GM21529 (cell line): ENCODE data around the gene BCO1.

Experiments used
- ATAC-seq: cut with Tn5 transposase; IDR thresholded peaks from one replicate; pipeline ENCODE4 v1.9.1; 2021; ENCODE audit not compliant: unreplicated experiment

The BCO1 gene

DNA sequence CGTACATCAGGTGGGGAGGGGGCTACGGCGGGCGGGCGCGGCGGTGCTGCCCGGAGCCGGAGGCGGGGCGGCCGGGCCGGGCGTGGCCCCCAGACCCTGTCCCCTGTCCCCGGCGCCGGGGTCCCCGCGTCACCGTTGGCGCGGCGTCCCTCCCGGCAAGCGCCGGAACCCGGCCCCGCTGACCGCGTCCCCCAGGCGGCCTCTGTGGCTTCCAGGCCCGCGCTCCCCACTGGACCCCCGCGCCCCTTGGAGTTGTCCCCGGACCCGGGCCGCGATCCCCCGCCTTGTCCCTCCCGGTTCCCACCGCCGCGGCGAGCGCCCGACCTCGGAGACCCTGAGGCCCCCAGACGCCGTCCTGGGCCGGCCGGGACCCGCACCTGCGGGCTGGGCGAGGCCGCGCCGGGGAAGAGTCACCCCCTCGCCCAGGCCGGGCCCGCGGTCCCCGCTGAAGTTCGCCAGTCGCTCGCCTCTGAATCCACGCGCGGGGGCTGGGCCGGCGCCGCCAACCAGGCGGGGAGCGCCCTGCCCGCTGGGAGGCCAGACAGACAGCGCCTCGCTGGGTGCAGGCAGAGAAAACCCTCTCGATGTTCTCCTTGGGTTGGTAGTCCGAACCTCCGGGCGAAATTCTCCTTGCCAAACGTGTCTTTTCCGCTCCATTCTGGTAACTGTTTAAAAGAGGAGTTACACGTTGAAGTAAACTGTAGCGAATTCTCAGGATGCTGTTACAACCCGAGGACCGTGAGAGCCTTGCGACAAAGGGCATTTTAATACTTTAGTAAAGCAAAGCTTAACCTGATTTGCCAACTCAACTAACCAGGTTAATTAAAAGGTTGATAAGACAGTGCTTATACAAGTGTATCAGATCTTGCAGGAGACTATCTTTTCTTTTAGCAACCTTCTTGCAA is 77.0 kb downstream of the BCO1 start:
- peak; percentile 27 for ATAC-seq

DNA sequence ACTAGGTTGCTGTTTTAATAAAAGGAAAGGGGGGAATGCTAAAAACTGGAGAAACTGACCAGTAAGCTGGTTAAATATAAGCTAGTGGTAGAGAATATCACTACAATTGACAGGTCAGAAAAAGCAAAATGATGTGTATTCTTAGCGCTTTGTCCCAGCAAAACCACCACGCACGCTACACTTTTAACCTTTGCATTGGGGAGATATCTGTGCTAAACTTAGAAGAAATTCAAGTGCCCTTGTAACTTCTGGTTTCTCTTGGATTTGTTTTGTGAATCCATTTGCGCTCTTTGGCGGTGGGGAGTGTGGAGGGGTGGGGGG is 77.6 kb downstream of the BCO1 start:
- ATAC-seq, result no peak

DNA sequence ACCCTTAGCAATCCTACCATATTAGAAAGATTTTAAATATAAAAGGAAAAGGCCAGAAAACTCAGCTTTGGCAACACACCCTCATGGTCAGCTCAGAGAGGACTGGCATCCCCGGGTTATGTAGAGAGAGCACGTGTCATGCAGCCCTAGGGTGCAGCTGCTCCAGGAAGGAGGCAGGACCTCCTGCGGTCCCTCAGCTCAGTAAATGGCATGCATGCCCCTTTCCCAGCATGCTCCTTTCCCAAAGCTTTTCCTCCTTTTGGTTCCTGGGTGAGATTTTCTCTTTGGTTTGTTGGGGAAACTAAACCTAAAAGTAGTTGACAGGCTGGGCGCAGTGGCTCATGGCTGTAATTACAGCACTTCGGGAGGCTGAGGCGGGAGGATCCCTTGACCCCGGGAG is 80.2 kb downstream of the BCO1 start:
- ATAC-seq, result no peak

DNA sequence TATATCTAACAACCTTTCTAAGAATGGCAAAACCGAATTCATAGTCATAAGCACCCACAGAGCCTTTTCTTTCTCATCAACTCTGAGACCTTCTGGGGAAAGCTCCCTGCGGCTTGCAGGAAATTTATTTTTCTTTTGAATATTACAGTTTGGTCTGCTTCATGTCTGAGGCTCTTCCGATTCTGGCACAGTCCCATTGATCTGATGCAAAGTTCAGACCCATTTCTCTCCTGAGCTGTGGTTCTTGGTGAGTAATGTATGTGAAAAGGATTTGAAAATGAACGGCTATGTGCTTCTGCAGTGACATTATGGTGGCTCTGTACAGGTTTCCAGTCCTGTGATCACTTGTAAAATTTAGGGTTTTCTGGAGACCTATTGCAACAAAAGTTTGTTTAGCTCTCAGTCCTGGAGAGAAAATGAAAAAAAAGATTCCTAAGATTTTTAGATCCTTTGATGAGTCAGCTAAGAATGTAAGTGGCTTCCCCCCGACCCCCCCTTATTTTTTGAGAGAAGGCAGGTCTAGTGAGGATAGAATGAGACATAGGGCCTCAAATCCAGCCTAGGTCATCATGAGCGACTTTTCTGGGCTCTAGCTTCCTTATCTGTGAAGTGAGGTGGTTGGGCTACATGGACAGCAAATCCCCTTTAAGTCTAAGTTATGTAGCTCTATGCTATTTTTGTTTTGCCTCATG is 80.9 kb downstream of the BCO1 start:
- ATAC-seq, result no peak

DNA sequence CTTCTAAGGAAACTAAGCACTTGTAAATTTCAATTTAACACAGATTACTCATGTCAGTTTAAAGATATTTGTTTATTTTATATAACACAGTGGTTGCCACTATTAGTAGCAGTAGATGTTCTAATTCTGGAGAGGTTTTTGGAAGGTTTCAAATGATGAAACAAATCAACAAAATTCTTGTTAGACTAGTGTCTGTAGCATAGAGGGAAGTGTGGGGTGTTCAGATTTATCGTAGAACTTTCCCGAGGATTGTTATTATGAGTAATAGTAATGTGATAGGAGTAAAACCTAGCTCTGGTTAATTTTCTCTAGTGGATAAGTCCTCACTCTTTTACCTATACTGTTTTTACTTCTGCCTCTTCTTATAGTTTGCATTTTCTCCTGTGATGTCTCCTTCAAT is 82.5 kb downstream of the BCO1 start:
- no peak for ATAC-seq

DNA sequence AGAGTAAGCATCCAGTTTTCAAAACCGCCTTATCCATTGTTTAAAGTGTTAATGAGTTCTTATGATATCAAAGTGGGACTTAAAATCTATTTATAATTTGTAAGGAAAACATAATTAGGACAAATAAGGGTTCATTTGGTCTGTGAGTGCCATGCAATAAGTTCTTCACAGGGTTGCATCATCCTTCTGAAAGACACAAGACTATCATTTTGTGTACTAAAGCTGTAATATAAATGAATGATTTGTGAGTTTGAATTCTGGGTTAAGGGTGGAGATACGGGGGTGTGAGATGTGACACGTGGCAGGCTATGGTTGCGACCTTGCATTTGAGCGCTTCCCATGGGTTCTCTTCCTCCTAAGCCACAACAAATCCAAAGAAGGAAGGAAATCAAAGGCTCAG is 83.0 kb downstream of the BCO1 start:
- no peak for ATAC-seq

DNA sequence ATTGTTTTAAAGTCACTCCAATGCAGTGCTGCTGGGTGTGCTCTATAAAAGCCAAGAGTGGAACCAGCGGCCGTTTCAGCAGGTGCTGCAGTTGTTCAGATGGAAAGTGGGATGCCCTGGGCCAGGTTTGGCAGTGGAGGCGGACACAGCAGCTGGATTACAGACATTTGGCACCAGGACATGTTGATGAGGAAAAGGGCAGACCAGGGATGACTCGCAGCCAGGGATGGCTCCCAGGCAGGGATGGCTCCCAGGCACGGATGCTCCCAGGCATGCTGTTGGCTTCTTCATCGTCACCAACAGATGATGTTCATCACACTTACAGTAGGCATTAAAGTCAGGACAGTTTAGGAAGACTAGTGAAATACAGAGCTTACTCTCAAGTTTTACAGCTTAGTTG is 86.3 kb downstream of the BCO1 start:
- ATAC-seq, result no peak

DNA sequence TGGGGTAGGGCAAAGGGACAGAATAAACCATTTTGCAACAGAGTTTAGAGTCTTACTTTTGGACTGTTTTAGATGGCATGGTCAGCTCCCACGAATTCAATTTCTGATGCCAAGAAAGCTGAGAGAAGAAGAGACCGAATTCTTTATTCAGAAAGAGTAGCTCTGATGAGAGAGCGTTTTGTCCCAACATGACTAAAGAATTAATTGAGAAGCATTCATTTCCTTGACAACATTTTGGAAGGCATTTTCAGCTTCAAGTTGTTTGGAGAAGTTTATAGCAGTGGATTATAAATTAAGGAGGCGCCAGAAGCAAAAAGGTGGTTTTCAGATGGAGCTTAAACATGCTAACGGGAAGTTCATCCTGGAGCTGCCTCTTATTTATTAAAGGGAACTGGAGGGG is 88.5 kb downstream of the BCO1 start:
- no peak for ATAC-seq

DNA sequence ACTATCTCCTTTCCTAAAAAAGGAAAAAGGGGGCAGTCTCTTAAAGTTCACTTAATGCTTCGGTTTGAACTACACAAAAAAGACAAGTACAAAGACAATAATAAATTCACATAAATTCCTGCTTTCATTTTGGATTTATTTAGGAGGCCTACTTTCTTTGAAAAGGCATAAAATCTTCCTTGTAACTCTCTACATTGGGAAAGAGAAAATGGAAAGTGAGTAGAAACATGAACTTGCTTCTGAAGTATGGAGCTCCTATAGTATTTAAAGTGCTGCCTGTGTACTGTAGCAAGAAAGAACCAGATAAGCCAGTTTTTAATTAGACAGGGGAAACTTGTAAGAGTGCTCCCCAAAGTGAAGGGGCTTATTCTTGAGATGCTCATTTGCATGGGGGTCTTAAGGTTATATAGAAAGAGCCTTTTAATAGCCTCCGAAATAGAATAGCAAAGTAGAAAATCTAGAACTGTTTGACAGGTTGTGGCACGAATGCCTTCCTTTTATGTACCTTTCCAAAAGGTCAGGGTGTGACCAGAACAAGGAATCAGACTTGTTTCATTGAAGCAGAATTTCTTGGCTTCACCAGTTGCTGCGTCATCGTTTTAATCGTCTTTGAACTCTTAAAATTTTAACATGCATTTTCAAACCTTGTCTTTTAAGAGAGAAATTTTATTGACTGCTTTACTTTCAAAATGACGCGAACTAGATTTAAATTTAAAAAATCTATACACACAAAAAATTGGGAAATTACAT is 89.1 kb downstream of the BCO1 start:
- ATAC-seq, result no peak

DNA sequence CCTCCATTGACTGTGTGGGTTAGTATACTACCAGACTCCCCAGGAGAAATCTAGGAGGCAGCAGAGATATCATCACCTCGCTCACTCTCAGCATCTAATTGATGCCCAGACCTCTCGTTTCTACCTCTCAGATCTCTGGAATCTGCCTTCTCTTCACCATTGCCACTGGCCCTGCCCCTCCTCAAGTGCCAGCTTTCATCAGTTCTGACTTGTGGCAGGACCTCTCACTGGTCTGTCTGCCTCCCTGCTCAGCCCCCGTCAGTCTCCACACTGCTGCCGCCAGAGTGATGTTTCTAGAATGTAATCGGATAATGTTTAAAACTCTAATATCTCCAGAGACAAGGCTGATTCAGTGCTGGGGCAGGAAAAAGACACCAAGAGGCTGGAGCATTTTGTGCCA is 91.5 kb downstream of the BCO1 start:
- ATAC-seq, result no peak

DNA sequence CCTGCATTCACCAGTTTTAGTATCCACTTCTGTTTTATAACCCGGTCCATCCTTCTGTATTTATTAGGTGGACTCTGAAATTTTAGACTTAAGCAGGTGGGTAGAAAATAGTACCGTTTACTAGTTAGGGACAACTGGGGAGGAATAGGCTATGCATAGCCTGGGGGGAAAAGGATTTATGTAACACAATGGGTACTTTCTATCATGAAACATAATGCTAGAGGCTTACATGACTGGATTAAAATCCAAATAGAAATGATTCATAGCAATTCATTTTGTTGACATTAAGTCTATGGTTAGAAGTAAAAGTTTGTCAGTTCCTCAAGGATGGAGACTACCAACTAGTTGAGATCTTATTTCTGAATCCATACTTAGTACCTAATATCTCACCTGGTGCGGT is 94.9 kb downstream of the BCO1 start:
- no peak for ATAC-seq

DNA sequence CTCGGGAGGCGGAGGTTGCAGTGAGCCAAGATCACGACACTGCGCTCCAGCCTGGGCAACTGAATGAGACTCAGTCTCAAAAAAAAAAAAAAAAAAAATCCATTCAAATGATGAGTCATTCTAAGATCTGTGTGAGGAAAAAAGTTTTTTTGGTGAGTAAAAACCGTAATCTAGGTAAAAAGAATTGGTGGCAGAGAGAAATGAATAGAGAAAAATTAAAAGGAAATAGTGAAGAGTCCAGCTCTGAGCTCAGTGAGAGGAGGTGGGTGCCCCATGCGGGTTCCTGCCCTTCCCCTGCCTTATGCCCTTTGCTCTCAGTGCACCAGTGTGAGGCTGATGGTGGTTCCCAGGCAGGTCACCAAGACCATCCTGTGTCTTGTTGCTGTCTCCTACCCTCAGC is 97.2 kb downstream of the BCO1 start:
- no peak for ATAC-seq

DNA sequence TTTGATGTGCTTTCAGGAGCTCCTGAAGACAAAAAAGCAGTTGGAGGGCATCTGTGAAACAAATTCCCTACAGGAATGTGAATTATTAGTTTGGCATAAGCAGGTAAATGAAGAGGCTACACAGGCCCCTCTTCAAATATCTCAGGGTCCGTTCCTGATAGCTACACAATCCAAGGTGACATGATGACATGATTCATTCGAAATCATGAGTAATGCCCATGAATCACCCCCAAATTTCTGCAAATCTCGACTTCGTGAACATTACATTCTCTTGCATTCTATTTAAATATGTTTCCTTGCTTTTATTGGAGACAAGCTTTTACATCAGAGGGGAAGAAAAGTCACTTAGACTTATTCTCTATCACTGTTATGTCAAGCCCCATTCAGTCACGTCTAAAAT is 98.6 kb downstream of the BCO1 start:
- ATAC-seq, result no peak
